C4-2B (cell line): ENCODE measurements around the gene OPCML.

Source experiments
- CTCF ChIP-seq: fragments of 450-650 bp; conservative IDR thresholded peaks from 2 replicates; pipeline ENCODE4 v1.5.1; 2017; ENCODE audit warnings: mild to moderate bottlenecking
- ZFX ChIP-seq: fragments of 450-650 bp; IDR thresholded peaks from 2 replicates; pipeline ENCODE4 v1.6.1; 2017

- TF ChIP-seq CTCF: no peak
- TF ChIP-seq ZFX: no peak
Observed at GRCh38 chr11:132544007-132544406, 988.3 kb downstream of the OPCML start.
